Choroid plexus epithelial cell (primary cell): ENCODE results near the gene NEMP1.

Experiments
- DNase-seq: peaks from one replicate; pipeline ENCODE4 v3.0.0-alpha.2; 2010; ENCODE audit warnings: low read depth
- H3K4me3 ChIP-seq: 2 replicates; pipeline ENCODE4 v1.5.1; 2011; ENCODE audit warnings: low read depth, mild to moderate bottlenecking, control low read depth, low read length, moderate library complexity
- TF ChIP-seq, protein P1 (sequence below): conservative IDR thresholded peaks from 2 replicates; pipeline ENCODE4 v1.5.1; 2011; ENCODE audit warnings: low read depth, mild to moderate bottlenecking, control low read depth, inconsistent platforms, low read length, moderate library complexity

Gene NEMP1

DNA sequence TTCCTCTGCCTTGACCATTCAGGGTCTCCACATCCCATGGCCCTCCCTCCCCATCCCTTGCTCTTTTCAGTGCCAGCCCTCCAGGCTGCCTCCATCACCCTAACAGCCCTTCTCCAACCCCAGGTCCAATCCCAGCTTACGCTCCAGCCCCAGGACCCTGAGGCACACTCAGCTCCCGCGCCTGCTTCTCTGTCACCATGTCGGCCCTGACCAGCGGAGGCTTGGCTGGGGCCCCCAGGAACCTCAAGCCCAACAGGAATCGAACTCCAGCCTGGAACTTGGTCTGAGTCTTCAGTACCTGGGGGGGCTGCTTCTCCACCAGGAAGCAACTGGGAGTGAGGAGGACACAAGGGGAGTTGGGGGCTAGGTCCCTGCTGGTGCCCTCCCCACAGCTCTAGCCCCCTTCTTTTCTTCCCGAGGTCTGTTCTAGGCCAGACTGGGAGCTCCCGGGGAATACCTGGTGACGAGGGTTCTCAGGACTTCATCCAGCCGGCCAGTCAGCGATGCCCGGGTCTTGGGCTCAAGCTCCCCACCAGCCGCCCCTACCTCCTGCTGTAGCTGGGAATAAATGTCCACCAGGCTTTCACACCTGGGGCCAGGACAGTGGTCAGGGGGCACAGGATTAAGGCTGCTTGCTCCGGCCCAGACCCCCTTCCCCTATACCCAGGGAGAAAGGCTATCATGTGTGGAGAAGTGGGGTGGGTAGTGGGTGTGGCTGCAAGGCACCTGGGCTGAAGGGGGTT, 26.6 kb upstream of the NEMP1 start:
- H3K4me3 ChIP-seq, result no peak overlapping the region

DNA sequence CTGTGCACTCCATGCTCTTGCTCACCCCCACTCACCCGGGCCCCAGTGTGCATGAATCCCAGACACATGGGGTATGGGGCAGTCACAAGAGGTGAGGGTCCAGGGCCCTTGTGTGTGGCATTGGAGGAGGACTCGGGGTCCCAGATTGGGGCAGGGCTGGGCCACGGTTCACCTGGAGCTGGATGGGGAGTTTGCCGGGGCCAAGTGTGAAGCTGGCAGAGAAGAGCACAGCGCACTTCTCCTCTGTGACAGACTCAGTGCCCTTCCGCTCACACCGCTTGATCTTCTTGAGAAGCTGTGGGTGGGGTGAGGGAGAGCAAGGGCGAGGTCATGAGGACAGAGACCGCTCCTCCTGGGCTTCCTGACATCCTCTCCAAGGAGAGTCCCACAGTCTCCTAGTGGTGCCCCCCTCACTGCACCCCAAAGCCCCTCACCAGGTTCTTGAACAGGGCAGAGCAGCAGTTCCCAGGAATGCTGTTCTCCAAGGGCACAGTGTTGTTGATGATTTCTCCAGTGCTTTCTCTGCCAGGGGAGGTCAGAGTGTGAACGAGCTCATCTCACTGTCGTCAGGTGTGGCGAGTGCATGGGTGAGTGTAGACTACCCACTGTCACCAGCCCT, 25.8 kb upstream of the NEMP1 start:
- H3K4me3 ChIP-seq, result no peak overlapping the region
- TF ChIP-seq, protein P1, sequence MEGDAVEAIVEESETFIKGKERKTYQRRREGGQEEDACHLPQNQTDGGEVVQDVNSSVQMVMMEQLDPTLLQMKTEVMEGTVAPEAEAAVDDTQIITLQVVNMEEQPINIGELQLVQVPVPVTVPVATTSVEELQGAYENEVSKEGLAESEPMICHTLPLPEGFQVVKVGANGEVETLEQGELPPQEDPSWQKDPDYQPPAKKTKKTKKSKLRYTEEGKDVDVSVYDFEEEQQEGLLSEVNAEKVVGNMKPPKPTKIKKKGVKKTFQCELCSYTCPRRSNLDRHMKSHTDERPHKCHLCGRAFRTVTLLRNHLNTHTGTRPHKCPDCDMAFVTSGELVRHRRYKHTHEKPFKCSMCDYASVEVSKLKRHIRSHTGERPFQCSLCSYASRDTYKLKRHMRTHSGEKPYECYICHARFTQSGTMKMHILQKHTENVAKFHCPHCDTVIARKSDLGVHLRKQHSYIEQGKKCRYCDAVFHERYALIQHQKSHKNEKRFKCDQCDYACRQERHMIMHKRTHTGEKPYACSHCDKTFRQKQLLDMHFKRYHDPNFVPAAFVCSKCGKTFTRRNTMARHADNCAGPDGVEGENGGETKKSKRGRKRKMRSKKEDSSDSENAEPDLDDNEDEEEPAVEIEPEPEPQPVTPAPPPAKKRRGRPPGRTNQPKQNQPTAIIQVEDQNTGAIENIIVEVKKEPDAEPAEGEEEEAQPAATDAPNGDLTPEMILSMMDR, result no peak
- DNase-seq, result no peak

More for the DNA sequence above, 26.6 kb upstream of the NEMP1 start:
- TF ChIP-seq, protein P1, result no peak
- DNase-seq, result no peak

DNA sequence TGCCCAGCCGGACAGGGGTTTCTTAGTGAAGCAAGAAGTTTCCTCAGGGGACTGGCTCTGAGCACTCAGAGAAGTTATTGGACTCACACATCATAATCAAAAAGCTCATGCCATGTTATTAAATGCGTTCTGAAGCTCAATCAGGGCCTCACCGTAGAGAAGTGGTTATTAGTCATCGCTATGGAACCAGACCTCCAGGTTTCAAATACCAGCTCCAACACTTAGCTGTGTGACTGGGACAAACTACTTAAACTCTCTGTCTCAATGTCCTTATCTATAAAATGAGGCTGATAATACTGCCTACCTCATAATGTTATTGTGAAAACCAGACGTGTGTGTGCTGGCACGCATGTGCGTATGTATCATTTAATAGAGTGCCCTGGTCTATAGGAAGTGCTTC, 25.3 kb upstream of the NEMP1 start:
- peak; percentile 12 for DNase-seq
- TF ChIP-seq, protein P1, result no peak
- no peak overlapping the region for H3K4me3 ChIP-seq

DNA sequence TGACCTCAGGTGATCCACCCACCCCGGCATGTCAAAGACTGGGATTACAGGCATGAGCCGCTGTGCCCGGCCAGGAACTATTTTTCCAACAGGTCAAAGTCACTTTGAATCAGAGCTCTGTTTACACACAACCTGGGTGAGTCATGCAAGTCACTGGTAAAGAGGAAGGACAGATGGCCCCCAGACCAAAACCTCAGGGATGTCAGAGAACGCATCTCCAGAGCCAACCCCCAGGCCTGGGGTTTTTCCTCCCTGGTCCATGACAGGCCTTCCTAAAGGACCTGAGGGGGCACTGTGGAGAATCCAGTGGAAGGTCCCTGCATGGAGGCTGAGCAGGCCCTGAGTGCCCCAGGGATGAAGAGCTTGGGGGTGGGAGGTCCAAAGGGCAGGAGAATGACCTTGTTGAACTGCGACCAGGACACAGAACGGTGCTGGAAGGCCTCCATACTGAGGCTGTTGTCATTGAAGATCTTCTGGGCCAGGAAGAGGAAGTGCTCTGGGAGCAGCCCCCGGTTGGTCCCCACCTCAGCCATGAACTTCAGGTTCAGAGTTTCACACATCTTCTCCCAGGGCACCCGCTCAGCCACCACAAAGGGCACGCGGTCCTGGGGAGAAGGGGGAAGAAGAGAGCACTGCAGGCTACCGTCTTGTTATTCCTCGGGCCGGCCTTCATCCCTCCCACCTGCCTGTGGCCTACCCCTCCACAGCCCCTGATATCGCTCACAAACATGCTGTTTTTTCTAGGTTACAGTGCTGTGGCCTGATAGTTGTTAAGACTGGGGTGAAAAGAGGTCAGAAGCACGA, 23.5 kb upstream of the NEMP1 start:
- DNase-seq, result peak; percentile 17
- TF ChIP-seq, protein P1, result no peak
- no peak overlapping the region for H3K4me3 ChIP-seq

DNA sequence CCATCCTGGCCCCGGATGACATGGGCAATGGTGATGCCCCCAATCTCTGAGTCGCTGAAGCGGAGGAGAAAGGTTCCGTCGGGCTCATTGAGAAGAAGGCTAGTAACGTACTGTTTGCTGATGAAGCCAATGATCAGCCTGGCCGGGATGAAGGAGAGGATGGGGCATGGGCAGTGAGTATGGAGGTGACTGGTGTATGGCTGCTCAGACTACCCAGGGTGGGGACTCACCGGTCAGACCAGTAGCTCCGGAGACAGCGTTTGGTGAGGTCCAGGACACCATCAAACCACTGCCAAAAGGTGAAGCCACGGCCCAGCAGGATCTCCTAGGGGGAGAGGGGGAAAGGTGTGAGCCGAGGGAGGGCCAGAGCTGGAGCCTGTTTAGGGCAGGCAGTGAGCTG, 21.2 kb upstream of the NEMP1 start:
- TF ChIP-seq, protein P1, result no peak
- H3K4me3 ChIP-seq, result no peak overlapping the region
- no peak for DNase-seq

DNA sequence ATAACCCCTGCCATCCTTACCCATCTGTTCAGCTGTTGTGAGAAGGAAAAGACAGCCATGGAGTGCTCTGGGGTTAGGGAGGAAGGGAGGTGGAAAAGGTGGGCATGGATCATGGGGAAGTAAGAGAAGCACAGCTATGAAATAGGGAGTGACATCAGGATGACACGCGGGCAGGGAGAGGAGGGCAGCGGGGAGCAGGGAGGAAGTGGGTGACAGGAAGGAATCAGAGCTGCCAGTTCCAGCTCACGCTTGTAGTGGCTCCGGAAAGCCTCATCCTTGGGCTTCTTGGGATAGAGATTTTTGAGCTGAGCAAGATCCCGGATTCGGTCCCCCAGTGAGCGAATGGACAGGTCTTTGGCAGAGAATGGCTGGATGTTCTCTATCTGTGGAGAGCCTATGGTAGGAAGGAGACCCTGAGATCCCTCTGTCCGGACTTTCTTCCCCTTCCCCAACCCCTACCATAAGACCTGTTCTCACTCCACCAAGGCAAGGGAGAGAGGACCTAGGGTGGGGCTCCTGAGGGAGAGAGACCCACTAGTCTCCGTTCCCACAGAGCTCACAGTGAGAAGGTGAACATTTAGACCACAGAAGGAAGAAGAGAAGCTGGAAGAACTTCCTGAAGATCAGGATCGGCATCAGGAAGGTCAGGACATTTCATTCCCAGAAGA, 20.6 kb upstream of the NEMP1 start:
- no peak for DNase-seq
- no peak overlapping the region for H3K4me3 ChIP-seq
- TF ChIP-seq, protein P1, result no peak
